ENCODE results near the gene CLTCL1. TPM values are rescaled to one million over a fixed set of nuclear protein-coding genes. Genes with fewer than 3 reads are reported as not detected.
"Not testable (repeated sequence)": the region's sequence is repeated elsewhere in the genome, so short reads cannot be mapped to it uniquely, and the experiment has no call there.

The CLTCL1 gene
- total and polyA plus RNA-seq, 2 donors (not counting 1 experiment from before 2014, with no cell fraction given), result 1.0 to 5.5 TPM

DNA sequence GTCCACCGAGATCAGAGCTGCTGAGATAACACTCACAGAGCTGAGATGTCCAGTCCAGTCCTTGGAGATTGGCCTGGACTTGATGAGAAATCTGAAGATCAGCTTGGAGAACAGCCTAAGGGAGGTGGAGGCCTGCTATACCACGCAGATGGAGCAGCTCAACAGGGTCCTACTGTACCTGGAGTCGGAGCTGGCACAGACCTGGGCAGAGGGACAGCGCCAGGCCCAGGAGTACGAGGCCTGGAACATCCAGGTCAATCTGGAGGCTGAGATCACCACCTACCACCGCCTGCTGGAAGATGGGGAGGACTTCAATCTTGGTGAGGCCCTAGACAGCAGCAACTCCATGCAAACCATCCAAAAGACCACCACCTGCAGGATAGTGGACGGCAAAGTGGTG is 33.1 kb downstream of the CLTCL1 start:
- H2AFZ ChIP-seq (ENCODE audit: insufficient read depth, low read depth, low read length, poor library complexity, severe bottlenecking), result no peak overlapping the region

DNA sequence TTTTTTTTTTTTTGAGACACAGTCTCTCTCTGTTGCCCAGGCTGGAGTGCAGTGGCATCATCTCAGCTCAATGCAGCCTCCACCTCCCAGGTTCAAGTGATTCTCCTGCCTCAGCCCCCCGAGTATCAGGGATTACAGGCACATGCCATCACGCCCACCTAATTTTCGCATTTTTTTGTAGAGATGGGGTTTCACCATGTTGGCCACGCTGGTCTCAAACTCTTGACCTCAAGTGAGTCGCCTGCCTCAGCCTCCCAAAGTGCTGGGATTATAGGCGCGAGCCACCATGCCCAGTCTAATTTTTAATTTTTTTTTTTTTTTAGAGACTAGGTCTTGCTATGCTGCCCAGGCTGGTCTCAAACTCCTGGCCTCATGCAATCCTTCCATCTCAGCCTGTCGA is 35.2 kb downstream of the CLTCL1 start:
- H3K27ac Mint-ChIP-seq; H3K4me3 ChIP-seq (ENCODE audit: control extremely low read depth in 1 of 5, extremely low read depth in 1 of 5, insufficient read depth in 1 of 5, low read depth in 2 of 5, low read length in 4 of 5); H3K9ac ChIP-seq (ENCODE audit: low read length); H3K4me1 Mint-ChIP-seq; H2AFZ ChIP-seq (ENCODE audit: insufficient read depth, low read depth, low read length, poor library complexity, severe bottlenecking); H3K79me2 ChIP-seq (ENCODE audit: control insufficient read depth, insufficient read depth, low read length); intact Hi-C loops (cut with micrococcal nuclease); H3K27ac ChIP-seq (ENCODE audit: low read length in 2 of 2); H3K4me1 ChIP-seq (ENCODE audit: control insufficient read depth in 2 of 2, insufficient read depth in 2 of 2, low read length in 2 of 2); H3K4me2 ChIP-seq (replicated peaks; ENCODE audit: low read depth, low read length, poor library complexity, severe bottlenecking); H3K27me3 ChIP-seq (replicated peaks in 1 of 4; ENCODE audit: control extremely low read depth in 1 of 4, control insufficient read depth in 3 of 4, insufficient read depth in 4 of 4, low read length in 3 of 4); H4K20me1 ChIP-seq (ENCODE audit: control insufficient read depth, insufficient read depth, low read length, poor library complexity, severe bottlenecking); H3K27me3 Mint-ChIP-seq; DNase-seq; H3K9me3 Mint-ChIP-seq (ENCODE audit: insufficient read depth); H3K4me3 Mint-ChIP-seq; H3K36me3 ChIP-seq (replicated peaks in 1 of 2; ENCODE audit: control extremely low read depth in 1 of 2, control insufficient read depth in 1 of 2, extremely low read depth in 1 of 2, insufficient read depth in 2 of 2, low read length in 1 of 2); POLR2A ChIA-PET; ATAC-seq (ENCODE audit: low read depth): not testable (repeated sequence)
- 91% methylated on average over 4 of the region's 8 CpGs for WGBS (ENCODE audit: insufficient coverage)
- peaks cover 0 to 13% (median 1%) of the 10 kb centered on the region in 3 donors for H3K9me3 ChIP-seq (ENCODE audit: control extremely low read depth in 1 of 3, control insufficient read depth in 2 of 3, insufficient read depth in 1 of 3, low read length in 2 of 3)
- CTCF ChIA-PET, result interaction anchor here (0.6 to 0.7 kb wide), 2 partner anchors 335 to 644 kb away, joined by 3 to 4 read pairs; no protein-coding TSS in a partner anchor

More for the DNA sequence above, 33.1 kb downstream of the CLTCL1 start:
- DNase-seq, result no peak
- TF ChIP-seq CTCF (IDR thresholded peaks at IDR 0.05), result no peak
- TF ChIP-seq EZH2 (IDR thresholded peaks at IDR 0.05; ENCODE audit: borderline replicate concordance, insufficient read depth, low read depth, low read length, poor library complexity, severe bottlenecking), result no peak
- H3K79me2 ChIP-seq (ENCODE audit: control insufficient read depth, insufficient read depth, low read length), result no peaks in the 10 kb centered on the region
- no peaks in the 10 kb centered on the region for H3K36me3 ChIP-seq (replicated peaks in 1 of 2; ENCODE audit: control extremely low read depth in 1 of 2, control insufficient read depth in 1 of 2, extremely low read depth in 1 of 2, insufficient read depth in 2 of 2, low read length in 1 of 2)
- Mint-ChIP-seq H3K9me3 (ENCODE audit: insufficient read depth) (no peaks in the 10 kb centered on the region), H3K27ac (no peak overlapping the region), H3K4me1 (peaks cover 7% of the 10 kb centered on the region), H3K27me3 (peaks cover 3% of the 10 kb centered on the region), H3K4me3 (no peak overlapping the region)
- H4K20me1 ChIP-seq (ENCODE audit: control insufficient read depth, insufficient read depth, low read length, poor library complexity, severe bottlenecking), result no peaks in the 10 kb centered on the region
- peaks cover 0 to 13% (median 1%) of the 10 kb centered on the region in 3 donors for H3K9me3 ChIP-seq (ENCODE audit: control extremely low read depth in 1 of 3, control insufficient read depth in 2 of 3, insufficient read depth in 1 of 3, low read length in 2 of 3)
- no peak overlapping the region for H3K27ac ChIP-seq (ENCODE audit: low read length in 2 of 2)
- intact Hi-C loops (cut with micrococcal nuclease), result no loop called here
- ATAC-seq (ENCODE audit: low read depth), result no peak
- H3K27me3 ChIP-seq (replicated peaks in 1 of 4; ENCODE audit: control extremely low read depth in 1 of 4, control insufficient read depth in 3 of 4, insufficient read depth in 4 of 4, low read length in 3 of 4), result no peaks in the 10 kb centered on the region
- no peak overlapping the region for H3K9ac ChIP-seq (ENCODE audit: low read length)
- CTCF ChIA-PET, result no interaction called here
- H3K4me1 ChIP-seq (ENCODE audit: control insufficient read depth in 2 of 2, insufficient read depth in 2 of 2, low read length in 2 of 2), result no peaks in the 10 kb centered on the region
- H3K4me2 ChIP-seq (replicated peaks; ENCODE audit: low read depth, low read length, poor library complexity, severe bottlenecking), result no peak overlapping the region
- WGBS (ENCODE audit: insufficient coverage), result 100% methylated on average over 6 of the region's 7 CpGs
- no peak overlapping the region for H3K4me3 ChIP-seq (ENCODE audit: control extremely low read depth in 1 of 5, extremely low read depth in 1 of 5, insufficient read depth in 1 of 5, low read depth in 2 of 5, low read length in 4 of 5)
- POLR2A ChIA-PET, result no interaction called here

Data from B cell (primary cell).